ENCODE data around the gene LRIG1. TPM values are rescaled to one million over a fixed set of nuclear protein-coding genes. Genes with fewer than 3 reads are reported as not detected.

Gene LRIG1
- total and polyA plus RNA-seq, 2 of the 8 experiments (the other 6 are each of a cell fraction or from before 2014, with no cell fraction given): 78.1 to 88.7 TPM

GRCh38 chr3:66371432-66371831, 129.4 kb downstream of the LRIG1 start (continued):
- TF ChIP-seq, protein P1, sequence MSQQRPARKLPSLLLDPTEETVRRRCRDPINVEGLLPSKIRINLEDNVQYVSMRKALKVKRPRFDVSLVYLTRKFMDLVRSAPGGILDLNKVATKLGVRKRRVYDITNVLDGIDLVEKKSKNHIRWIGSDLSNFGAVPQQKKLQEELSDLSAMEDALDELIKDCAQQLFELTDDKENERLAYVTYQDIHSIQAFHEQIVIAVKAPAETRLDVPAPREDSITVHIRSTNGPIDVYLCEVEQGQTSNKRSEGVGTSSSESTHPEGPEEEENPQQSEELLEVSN (IDR thresholded peaks at IDR 0.05): no peak
- TF ChIP-seq YY1 (IDR thresholded peaks at IDR 0.05; ENCODE audit: low read depth, low read length) (no peak), SRF (IDR thresholded peaks at IDR 0.05; ENCODE audit: low read depth, low read length) (no peak), TEAD4 (IDR thresholded peaks at IDR 0.05; ENCODE audit: low read depth, low read length) (no peak), POU5F1 (IDR thresholded peaks at IDR 0.05; ENCODE audit: low read depth, low read length) (no peak)
